ENCODE data around the gene CCT2. TPM values are rescaled to one million over a fixed set of nuclear protein-coding genes. Genes with fewer than 3 reads are reported as not detected.

The CCT2 gene
- total RNA-seq, 1 experiment from 2014 or later = 342 TPM

DNA sequence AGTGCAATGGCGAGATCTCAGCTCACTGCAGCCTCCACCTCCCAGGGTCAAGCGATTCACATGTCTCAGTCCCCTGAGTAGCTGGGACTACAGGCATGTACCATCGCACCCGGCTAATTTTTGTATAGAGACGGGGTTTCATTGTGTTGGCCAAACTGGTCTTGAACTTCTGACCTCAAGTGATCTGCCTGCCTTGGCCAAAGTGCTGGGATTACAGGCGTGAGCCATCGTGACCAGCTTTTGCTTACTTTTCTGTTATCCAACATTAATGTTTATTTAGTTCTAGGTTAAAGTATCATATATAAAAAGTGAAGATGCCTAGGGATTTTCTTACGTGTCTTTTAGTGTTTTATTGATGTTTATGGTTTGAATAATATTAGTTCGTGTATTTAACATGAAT is 28.9 kb upstream of the CCT2 start:
- H3K4me1 Mint-ChIP-seq = no peaks in the 10 kb centered on the region
- CTCF ChIA-PET = interaction anchor here (0.9 kb wide), 1 partner anchor 15 kb away, joined by 5 read pairs; no protein-coding TSS in a partner anchor
- no peaks in the 10 kb centered on the region for H3K27me3 Mint-ChIP-seq (ENCODE audit: low read depth)
- H3K36me3 Mint-ChIP-seq = no peaks in the 10 kb centered on the region
- no peak overlapping the region for H3K4me3 Mint-ChIP-seq
- TF ChIP-seq ATF1 (CRISPR knock-in tag; IDR thresholded peaks at IDR 0.05) (no peak), ELF4 (CRISPR knock-in tag; IDR thresholded peaks at IDR 0.05; ENCODE audit: low read depth) (no peak), KAT7 (CRISPR knock-in tag; IDR thresholded peaks at IDR 0.05; ENCODE audit: borderline replicate concordance) (no peak), RELA (CRISPR knock-in tag; IDR thresholded peaks at IDR 0.05; ENCODE audit: borderline replicate concordance) (no peak), ZNF532 (CRISPR knock-in tag; IDR thresholded peaks at IDR 0.05; ENCODE audit: borderline replicate concordance) (no peak), PREB (CRISPR knock-in tag; IDR thresholded peaks at IDR 0.05; ENCODE audit: borderline replicate concordance) (no peak), MLX (CRISPR knock-in tag; IDR thresholded peaks at IDR 0.05) (no peak), TEAD4 (CRISPR knock-in tag; IDR thresholded peaks at IDR 0.05) (no peak), ZNF671 (CRISPR knock-in tag; IDR thresholded peaks at IDR 0.05) (no peak)
- POLR2A ChIA-PET = no interaction called here
- no peaks in the 10 kb centered on the region for H3K9me3 Mint-ChIP-seq
- no peak for DNase-seq (ENCODE audit: low spot score)
- H3K27ac Mint-ChIP-seq = 0 out of 2 replicates have a peak overlapping the region, but pooled peaks have one; percentile 41
- ATAC-seq = no peak

DNA sequence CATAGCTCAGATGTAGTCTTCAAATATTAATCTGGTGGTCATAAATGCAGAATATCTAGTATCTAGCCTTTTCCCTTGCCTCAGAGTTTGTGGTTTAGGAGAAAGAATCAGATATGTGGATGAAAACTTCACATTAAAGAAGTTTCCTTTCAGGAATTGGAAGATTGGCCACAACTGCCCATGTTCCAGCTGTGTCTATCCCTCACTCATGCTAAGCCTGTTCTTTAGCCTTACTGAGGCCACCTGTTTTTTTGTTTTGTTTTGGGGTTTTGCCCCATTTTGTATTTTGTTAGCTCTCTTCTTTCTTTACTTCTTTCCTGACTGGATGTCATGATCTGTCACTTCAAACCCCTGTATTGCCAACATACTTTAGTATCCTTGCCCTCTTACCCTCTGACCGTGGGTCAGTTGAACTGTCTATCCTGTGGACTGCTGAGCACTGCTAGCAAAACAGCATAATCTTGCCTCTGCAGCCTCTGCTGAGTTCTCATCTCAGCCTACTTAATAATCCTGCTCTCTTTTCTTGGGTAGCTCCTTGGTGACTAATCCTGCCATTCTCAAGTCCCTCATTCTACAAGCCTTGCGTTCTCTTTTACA is 22.0 kb upstream of the CCT2 start:
- Mint-ChIP-seq H3K9me3 (no peaks in the 10 kb centered on the region), H3K36me3 (peaks cover 3% of the 10 kb centered on the region; the same call in 1 of the 2 replicates), H3K27me3 (ENCODE audit: low read depth) (no peaks in the 10 kb centered on the region), H3K4me1 (peaks cover 3% of the 10 kb centered on the region; the same call in 1 of the 2 replicates), H3K27ac (peak overlapping the region; percentile 5; the same call in 1 of the 2 replicates), H3K4me3 (no peak overlapping the region)
- no peak for ATAC-seq
- ChIA-PET CTCF (interaction anchor here (3.2 kb wide), 1 partner anchor 7 kb away, joined by 12 read pairs; no protein-coding TSS in a partner anchor), POLR2A (no interaction called here)
- no peak for DNase-seq (ENCODE audit: low spot score)
- TF ChIP-seq TEAD4 (CRISPR knock-in tag; IDR thresholded peaks at IDR 0.05) = no peak
- no peak for TF ChIP-seq FOXJ3 (CRISPR knock-in tag; IDR thresholded peaks at IDR 0.05; ENCODE audit: borderline replicate concordance)
- TF ChIP-seq ZNF121 (CRISPR knock-in tag; IDR thresholded peaks at IDR 0.05) = no peak
- TF ChIP-seq, protein P1, sequence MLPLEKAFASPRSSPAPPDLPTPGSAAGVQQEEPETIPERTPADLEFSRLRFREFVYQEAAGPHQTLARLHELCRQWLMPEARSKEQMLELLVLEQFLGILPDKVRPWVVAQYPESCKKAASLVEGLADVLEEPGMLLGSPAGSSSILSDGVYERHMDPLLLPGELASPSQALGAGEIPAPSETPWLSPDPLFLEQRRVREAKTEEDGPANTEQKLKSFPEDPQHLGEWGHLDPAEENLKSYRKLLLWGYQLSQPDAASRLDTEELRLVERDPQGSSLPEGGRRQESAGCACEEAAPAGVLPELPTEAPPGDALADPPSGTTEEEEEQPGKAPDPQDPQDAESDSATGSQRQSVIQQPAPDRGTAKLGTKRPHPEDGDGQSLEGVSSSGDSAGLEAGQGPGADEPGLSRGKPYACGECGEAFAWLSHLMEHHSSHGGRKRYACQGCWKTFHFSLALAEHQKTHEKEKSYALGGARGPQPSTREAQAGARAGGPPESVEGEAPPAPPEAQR (CRISPR knock-in tag; IDR thresholded peaks at IDR 0.05) = no peak
- no peak for TF ChIP-seq JAZF1 (CRISPR knock-in tag; IDR thresholded peaks at IDR 0.05)
- no peak for TF ChIP-seq ZNF232 (CRISPR knock-in tag; IDR thresholded peaks at IDR 0.05)
- TF ChIP-seq RELA (CRISPR knock-in tag; IDR thresholded peaks at IDR 0.05; ENCODE audit: borderline replicate concordance) = no peak
- TF ChIP-seq NFYB (CRISPR knock-in tag; conservative IDR thresholded peaks at IDR 0.05; ENCODE audit: low read depth) = no peak
- TF ChIP-seq JUN (CRISPR knock-in tag; IDR thresholded peaks at IDR 0.05) = no peak
- TF ChIP-seq ZNF671 (CRISPR knock-in tag; IDR thresholded peaks at IDR 0.05) = no peak
- TF ChIP-seq ZMAT4 (CRISPR knock-in tag; IDR thresholded peaks at IDR 0.05) = no peak
- TF ChIP-seq SP1 (CRISPR knock-in tag; conservative IDR thresholded peaks at IDR 0.05) = no peak
- TF ChIP-seq, protein P2, sequence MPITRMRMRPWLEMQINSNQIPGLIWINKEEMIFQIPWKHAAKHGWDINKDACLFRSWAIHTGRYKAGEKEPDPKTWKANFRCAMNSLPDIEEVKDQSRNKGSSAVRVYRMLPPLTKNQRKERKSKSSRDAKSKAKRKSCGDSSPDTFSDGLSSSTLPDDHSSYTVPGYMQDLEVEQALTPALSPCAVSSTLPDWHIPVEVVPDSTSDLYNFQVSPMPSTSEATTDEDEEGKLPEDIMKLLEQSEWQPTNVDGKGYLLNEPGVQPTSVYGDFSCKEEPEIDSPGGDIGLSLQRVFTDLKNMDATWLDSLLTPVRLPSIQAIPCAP (CRISPR knock-in tag; IDR thresholded peaks at IDR 0.05) = no peak
- no peak for TF ChIP-seq CBFB (CRISPR knock-in tag; IDR thresholded peaks at IDR 0.05; ENCODE audit: low read depth)
- no peak for TF ChIP-seq EMX1 (CRISPR knock-in tag; IDR thresholded peaks at IDR 0.05)
- TF ChIP-seq ZNF263 (CRISPR knock-in tag; IDR thresholded peaks at IDR 0.05; ENCODE audit: low read depth) = no peak
